ENCODE data around the gene KCNE1.
"Not testable (repeated sequence)": the region's sequence is repeated elsewhere in the genome, so short reads cannot be mapped to it uniquely, and the experiment has no call there.

The KCNE1 gene

GRCh38 chr21:34513129-34513675, 1.2 kb upstream of the KCNE1 start:
- no peak for FAIRE-seq
- TF ChIP-seq POLR2A (IDR thresholded peaks at IDR 0.05; ENCODE audit: low read depth, low read length), result no peak
- no peak for DNase-seq (ENCODE audit: insufficient read length, low spot score)

DNA sequence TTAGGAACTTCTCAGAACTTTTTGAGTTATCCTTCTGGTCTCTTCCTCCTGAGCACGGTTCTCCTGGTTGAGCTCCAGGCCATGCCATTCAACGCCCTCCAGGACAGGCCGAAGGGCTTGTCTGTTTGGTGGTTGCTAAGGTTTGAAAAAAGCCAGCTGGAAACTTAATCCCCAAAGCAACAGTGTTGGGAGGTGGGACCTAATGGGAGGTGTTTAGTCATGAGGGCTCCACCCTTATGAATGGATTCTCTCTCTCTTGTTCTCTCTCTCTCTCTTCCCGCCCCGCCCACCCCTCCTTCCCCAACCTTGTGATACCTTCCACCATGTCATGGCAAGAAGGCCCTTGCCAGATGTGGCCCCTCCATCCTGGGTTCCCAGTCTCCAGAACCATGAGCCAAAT, 829 bp downstream of the KCNE1 start:
- DNase-seq (ENCODE audit: insufficient read length, low spot score) (no peak), FAIRE-seq (no peak)
- no peak for TF ChIP-seq POLR2A (IDR thresholded peaks at IDR 0.05; ENCODE audit: low read depth, low read length)

DNA sequence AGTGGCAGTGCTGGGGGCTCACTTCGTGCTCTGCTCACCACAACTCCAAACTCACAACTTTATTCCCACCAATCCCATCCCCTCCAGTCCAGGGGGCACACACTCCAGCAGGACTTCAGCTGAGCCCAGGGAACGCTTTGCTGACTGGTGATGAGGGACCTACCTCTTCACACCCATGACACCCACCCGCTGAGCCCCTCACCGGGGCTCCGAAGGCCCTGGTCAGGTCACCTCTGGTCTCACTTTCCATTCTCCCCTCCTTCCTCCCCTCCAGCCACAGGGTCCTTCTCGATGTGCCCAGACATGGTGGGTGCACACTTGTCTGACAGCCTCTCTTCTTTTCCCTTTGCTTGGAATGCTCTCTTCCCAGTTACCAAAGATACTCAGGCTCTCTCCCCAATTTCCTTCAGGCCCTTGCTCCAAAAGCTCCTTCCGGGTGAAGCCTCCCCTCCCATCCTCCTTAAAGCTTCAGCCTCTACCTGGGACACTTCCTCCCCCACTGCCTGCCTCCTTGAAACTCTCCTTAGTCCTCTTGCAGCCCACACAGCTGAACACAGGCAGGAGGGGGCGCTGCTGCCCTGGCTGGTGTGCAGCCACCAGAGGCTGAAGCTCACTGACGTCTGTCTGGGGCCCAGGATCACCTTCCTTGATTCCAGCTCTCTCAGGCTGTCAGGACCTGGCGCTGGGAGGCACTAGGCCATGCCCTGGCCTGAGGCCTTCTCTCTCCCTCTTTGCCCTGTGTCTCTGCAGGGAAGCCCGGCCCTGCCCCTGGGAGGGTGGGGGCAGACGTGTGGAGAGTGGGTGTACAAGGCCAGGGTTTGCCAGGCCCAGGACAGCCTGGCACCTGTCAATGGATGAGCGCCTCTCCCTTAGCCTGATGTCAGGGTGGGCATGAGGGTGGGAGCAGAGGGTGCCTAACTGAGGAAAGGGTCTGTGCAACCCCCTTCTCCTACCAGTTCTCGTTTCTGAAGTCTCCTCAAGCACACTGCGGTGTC, 1.6 kb downstream of the KCNE1 start:
- DNase-seq (ENCODE audit: insufficient read length, low spot score) (peak; percentile 88), FAIRE-seq (no peak)
- TF ChIP-seq POLR2A (IDR thresholded peaks at IDR 0.05; ENCODE audit: low read depth, low read length), result no peak

GRCh38 chr21:34509151-34509550, 2.9 kb downstream of the KCNE1 start:
- DNase-seq (ENCODE audit: insufficient read length, low spot score), result no peak
- FAIRE-seq, result no peak
- no peak for TF ChIP-seq POLR2A (IDR thresholded peaks at IDR 0.05; ENCODE audit: low read depth, low read length)

- DNase-seq (ENCODE audit: insufficient read length, low spot score) (no peak), FAIRE-seq (no peak)
- no peak for TF ChIP-seq POLR2A (IDR thresholded peaks at IDR 0.05; ENCODE audit: low read depth, low read length)
Observed at GRCh38 chr21:34504595-34504994, 7.4 kb downstream of the KCNE1 start.

DNA sequence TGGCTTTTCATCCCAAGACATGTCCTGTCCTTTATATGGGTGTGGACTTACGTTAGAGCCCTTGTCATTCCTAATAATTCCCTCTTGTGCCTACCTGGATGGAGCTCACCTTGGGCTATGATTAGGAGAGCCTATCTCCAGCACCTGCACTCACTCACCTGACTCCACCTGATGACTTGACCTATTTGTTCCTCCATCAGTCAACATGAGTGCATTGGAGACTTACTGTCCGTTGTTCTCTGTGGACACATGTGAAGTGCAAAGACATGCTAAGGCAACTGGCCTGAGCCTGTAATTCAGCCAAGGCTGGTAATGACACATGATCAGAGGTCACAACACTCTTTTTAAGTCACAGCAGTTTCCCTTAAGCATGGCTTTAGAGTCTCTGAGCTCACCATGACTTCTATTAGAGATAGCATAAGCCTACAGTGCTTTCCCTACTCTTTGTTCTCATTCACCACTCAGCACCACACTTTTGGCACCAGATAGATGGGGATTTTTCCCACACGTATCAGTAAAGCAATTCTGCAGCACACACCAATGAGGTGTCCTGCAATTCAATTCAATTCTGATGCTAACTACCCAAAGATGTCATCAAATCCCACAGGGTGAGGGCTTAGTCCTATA, 9.4 kb downstream of the KCNE1 start:
- no peak for DNase-seq (ENCODE audit: insufficient read length, low spot score)
- no peak for TF ChIP-seq POLR2A (IDR thresholded peaks at IDR 0.05; ENCODE audit: low read depth, low read length)
- FAIRE-seq, result no peak

- no peak for TF ChIP-seq POLR2A (IDR thresholded peaks at IDR 0.05; ENCODE audit: low read depth, low read length)
- no peak for DNase-seq (ENCODE audit: insufficient read length, low spot score)
- FAIRE-seq, result no peak
Observed at GRCh38 chr21:34501716-34502115, 10.3 kb downstream of the KCNE1 start.

GRCh38 chr21:34500191-34500590, 11.8 kb downstream of the KCNE1 start:
- no peak for FAIRE-seq
- no peak for DNase-seq (ENCODE audit: insufficient read length, low spot score)
- no peak for TF ChIP-seq POLR2A (IDR thresholded peaks at IDR 0.05; ENCODE audit: low read depth, low read length)

DNA sequence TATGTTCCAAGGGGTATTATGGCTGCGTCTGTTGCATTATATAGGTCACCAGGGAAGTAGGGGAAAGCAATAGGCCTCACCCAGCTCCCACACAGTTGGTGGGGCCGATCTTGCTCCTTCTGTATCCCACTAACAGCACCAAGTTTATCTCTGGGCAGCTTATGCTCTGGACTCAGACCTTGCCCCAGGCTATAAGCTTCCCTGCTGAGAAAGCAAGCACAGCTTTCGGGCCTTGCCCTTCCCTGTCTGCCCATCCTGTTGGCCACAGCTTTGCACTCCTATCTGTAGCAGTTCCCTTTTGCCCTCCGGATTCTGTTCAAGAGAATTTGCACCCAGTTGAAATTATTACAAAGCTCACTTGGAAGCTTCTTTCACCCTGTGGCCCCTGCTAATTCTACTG, 12.9 kb downstream of the KCNE1 start:
- no peak for TF ChIP-seq POLR2A (IDR thresholded peaks at IDR 0.05; ENCODE audit: low read depth, low read length)
- FAIRE-seq (no peak), DNase-seq (ENCODE audit: insufficient read length, low spot score) (no peak)

- FAIRE-seq, result no peak
- DNase-seq (ENCODE audit: insufficient read length, low spot score), result no peak
Observed at GRCh38 chr21:34498623-34499022, 13.4 kb downstream of the KCNE1 start.

GRCh38 chr21:34483854-34484253, 28.2 kb downstream of the KCNE1 start:
- DNase-seq (ENCODE audit: insufficient read length, low spot score); FAIRE-seq: not testable (repeated sequence)

More at GRCh38 chr21:34498623-34499022, 13.4 kb downstream of the KCNE1 start:
- TF ChIP-seq POLR2A (IDR thresholded peaks at IDR 0.05; ENCODE audit: low read depth, low read length), result no peak

- FAIRE-seq; DNase-seq (ENCODE audit: insufficient read length, low spot score): not testable (repeated sequence)
Observed at GRCh38 chr21:34483435-34483834, 28.6 kb downstream of the KCNE1 start.

- FAIRE-seq, result not testable (repeated sequence)
Observed at GRCh38 chr21:34467333-34467732, 44.7 kb downstream of the KCNE1 start.

DNA sequence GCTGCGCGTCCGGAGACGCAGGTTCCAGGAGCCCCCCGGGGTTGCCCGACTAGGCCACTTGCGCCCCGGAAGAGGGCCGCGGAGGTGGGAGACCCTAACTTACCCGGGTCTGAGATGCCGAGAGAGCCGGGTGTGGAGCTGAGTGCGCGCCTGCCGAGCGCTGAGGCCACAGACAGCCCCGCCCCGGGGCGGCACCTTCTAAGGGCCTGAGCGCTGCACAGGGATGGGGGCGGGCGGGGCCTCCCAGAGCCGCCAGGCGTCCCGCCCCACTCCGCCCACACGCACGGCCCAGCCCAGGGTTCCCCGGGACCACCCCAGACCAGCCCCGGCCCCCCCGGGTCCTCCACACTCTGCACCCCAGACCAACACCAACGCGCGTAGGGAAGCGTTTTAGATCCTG, 52.6 kb downstream of the KCNE1 start:
- FAIRE-seq, result not testable (repeated sequence)

More at GRCh38 chr21:34467333-34467732, 44.7 kb downstream of the KCNE1 start:
- DNase-seq (ENCODE audit: insufficient read length, low spot score), result not testable (repeated sequence)

GRCh38 chr21:34458266-34458665, 53.7 kb downstream of the KCNE1 start:
- FAIRE-seq; DNase-seq (ENCODE audit: insufficient read length, low spot score): not testable (repeated sequence)

More for the DNA sequence above, 52.6 kb downstream of the KCNE1 start:
- not testable (repeated sequence) for DNase-seq (ENCODE audit: insufficient read length, low spot score)

DNA sequence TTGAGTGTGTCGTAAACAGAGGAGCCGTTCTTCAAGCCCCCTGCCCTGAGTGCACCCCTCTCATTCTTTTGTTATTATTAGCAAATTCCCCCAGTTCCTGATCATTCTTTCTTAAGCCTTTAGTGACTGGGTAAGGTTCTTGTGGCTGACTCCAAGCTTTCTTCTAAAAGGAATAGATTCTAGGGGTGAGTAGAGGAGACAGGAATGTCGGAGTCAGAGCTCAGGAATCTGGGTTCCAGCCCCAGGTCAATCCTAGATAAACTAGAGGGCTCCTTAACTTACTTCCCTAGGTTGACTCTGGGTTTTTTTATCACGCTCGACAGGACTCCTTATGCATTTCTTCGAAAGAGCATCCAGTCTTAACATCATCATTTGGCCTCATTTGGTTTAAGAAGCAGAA, 55.8 kb downstream of the KCNE1 start:
- not testable (repeated sequence) for DNase-seq (ENCODE audit: insufficient read length, low spot score); FAIRE-seq

GRCh38 chr21:34455628-34456027, 56.4 kb downstream of the KCNE1 start:
- DNase-seq (ENCODE audit: insufficient read length, low spot score); FAIRE-seq: not testable (repeated sequence)

- FAIRE-seq; DNase-seq (ENCODE audit: insufficient read length, low spot score): not testable (repeated sequence)
Observed at GRCh38 chr21:34447018-34447417, 65.0 kb downstream of the KCNE1 start.

- DNase-seq (ENCODE audit: insufficient read length, low spot score); FAIRE-seq: not testable (repeated sequence)
Observed at GRCh38 chr21:34443486-34443885, 68.5 kb downstream of the KCNE1 start.

DNA sequence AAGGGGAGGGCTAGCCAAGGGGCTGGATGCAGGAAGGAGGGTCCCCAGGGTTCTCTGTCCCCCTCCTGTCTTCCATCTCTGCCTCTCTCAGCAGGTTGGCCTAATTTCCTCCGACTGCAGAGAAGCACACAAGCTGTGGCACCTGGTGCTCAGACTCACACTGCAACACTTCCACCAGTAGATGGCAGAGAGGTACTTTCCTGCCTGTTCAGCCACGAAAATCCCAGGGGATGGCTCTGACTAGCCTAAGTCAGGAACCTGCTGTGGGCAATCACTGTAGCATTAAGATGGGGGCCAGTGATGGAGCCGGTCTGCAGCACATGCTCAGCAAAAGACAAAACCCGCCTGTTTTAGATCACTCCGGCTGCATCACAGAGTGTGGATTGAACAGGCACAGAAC, 82.3 kb downstream of the KCNE1 start:
- not testable (repeated sequence) for DNase-seq (ENCODE audit: insufficient read length, low spot score)
- FAIRE-seq, result peak; percentile 41

Measured in H54 (cell line).